Fibroblast of peridontal ligament (primary cell): ENCODE measurements around the gene BRPF3.
"Not testable (repeated sequence)": the region's sequence is repeated elsewhere in the genome, so short reads cannot be mapped to it uniquely, and the experiment has no call there.

Experiments
- DNase-seq: peaks from one replicate; pipeline ENCODE4 v3.0.0-alpha.2; 2010; ENCODE audit errors: extremely low read depth

BRPF3 gene

GRCh38 chr6:36200154-36200891 is 3.8 kb downstream of the BRPF3 start:
- DNase-seq = no peak

GRCh38 chr6:36200998-36201596 is 4.6 kb downstream of the BRPF3 start:
- no peak for DNase-seq

- no peak for DNase-seq
Measured at GRCh38 chr6:36201612-36202011, 5.1 kb downstream of the BRPF3 start.

- no peak for DNase-seq
Measured at GRCh38 chr6:36202101-36202500, 5.6 kb downstream of the BRPF3 start.

- no peak for DNase-seq
Measured at GRCh38 chr6:36204068-36204753, 7.7 kb downstream of the BRPF3 start.

- no peak for DNase-seq
Measured at GRCh38 chr6:36207155-36207554, 10.6 kb downstream of the BRPF3 start.

GRCh38 chr6:36209606-36210005 is 13.1 kb downstream of the BRPF3 start:
- DNase-seq = no peak

- no peak for DNase-seq
Measured at GRCh38 chr6:36210182-36210581, 13.6 kb downstream of the BRPF3 start.

GRCh38 chr6:36210886-36211595 is 14.5 kb downstream of the BRPF3 start:
- DNase-seq = no peak

GRCh38 chr6:36216559-36216958 is 20.0 kb downstream of the BRPF3 start:
- DNase-seq = peak; percentile 38

- no peak for DNase-seq
Measured at GRCh38 chr6:36217188-36217587, 20.6 kb downstream of the BRPF3 start.

- no peak for DNase-seq
Measured at GRCh38 chr6:36217946-36218345, 21.4 kb downstream of the BRPF3 start.

GRCh38 chr6:36218516-36218915 is 22.0 kb downstream of the BRPF3 start:
- DNase-seq = not testable (repeated sequence)

- no peak for DNase-seq
Measured at GRCh38 chr6:36219081-36219480, 22.5 kb downstream of the BRPF3 start.

- no peak for DNase-seq
Measured at GRCh38 chr6:36220226-36220625, 23.7 kb downstream of the BRPF3 start.

GRCh38 chr6:36221674-36222073 is 25.1 kb downstream of the BRPF3 start:
- DNase-seq = no peak

GRCh38 chr6:36222924-36223323 is 26.4 kb downstream of the BRPF3 start:
- no peak for DNase-seq

- no peak for DNase-seq
Measured at GRCh38 chr6:36223706-36224105, 27.2 kb downstream of the BRPF3 start.

- DNase-seq = no peak
Measured at GRCh38 chr6:36224918-36225461, 28.4 kb downstream of the BRPF3 start.

GRCh38 chr6:36226438-36227047 is 30.0 kb downstream of the BRPF3 start:
- DNase-seq = no peak

GRCh38 chr6:36227379-36228228 is 31.1 kb downstream of the BRPF3 start:
- DNase-seq = no peak
